NT2/D1 (cell line): Measurements from ENCODE around the gene TGFB1I1.
"Not testable (repeated sequence)": the region's sequence is repeated elsewhere in the genome, so short reads cannot be mapped to it uniquely, and the experiment has no call there.

Source experiments
- SUZ12 ChIP-seq: IDR thresholded peaks from 2 replicates; pipeline ENCODE4 v1.6.1; 2011; ENCODE audit not compliant: insufficient read length, insufficient read depth; ENCODE audit errors: extremely low read depth
- YY1 ChIP-seq: IDR thresholded peaks from 2 replicates; pipeline ENCODE4 v1.6.1; 2011; ENCODE audit not compliant: insufficient read length, insufficient read depth
- ZNF274 ChIP-seq: IDR thresholded peaks from 2 replicates; pipeline ENCODE4 v1.6.1; 2011; ENCODE audit warnings: mild to moderate bottlenecking, low read depth, low read length

DNA sequence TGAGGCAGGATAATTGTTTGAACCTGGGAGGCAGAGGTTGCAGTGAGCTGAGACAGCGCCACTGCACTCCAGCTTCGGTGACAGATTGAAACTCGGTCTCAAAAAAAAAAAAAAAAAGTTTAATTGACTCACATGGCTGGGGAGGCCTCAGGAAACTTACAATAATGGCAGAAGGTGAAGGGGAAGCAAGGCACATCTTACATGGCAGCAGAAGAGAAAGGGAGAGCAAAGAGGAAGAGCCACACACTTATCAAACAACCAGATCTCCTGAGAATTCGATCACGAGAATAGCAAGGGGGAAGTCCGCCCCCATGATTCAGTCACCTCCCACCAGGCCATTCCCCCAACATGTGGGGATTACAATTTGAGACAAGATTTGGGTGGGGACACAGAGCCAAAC lies 26.0 kb upstream of the TGFB1I1 start:
- TF ChIP-seq ZNF274, YY1, SUZ12: not testable (repeated sequence)
